HG03378 (cell line): ENCODE measurements around the gene YPEL3.

Experiments
- ATAC-seq: cut with Tn5 transposase; IDR thresholded peaks from one replicate; pipeline ENCODE4 v1.9.1; 2021; ENCODE audit warnings: mild to moderate bottlenecking, moderate library complexity; ENCODE audit not compliant: unreplicated experiment

YPEL3 gene

GRCh38 chr16:30070490-30070889 is 25.5 kb downstream of the YPEL3 start:
- ATAC-seq: no peak

- no peak for ATAC-seq
Measured at GRCh38 chr16:30069611-30070462, 26.2 kb downstream of the YPEL3 start.

GRCh38 chr16:30068750-30069610 is 27.0 kb downstream of the YPEL3 start:
- no peak for ATAC-seq

- no peak for ATAC-seq
Measured at GRCh38 chr16:30068333-30068732, 27.7 kb downstream of the YPEL3 start.

GRCh38 chr16:30067584-30067916 is 28.5 kb downstream of the YPEL3 start:
- no peak for ATAC-seq

- ATAC-seq: no peak
Measured at GRCh38 chr16:30066761-30067583, 29.0 kb downstream of the YPEL3 start.

GRCh38 chr16:30065943-30066760 is 29.9 kb downstream of the YPEL3 start:
- no peak for ATAC-seq

GRCh38 chr16:30065102-30065942 is 30.7 kb downstream of the YPEL3 start, which contains the start of gene ALDOA:
ALDOA (plus strand) TSS chr16:30065760; CDS start chr16:30066898, 1,138 bp downstream.
- ATAC-seq: peak; percentile 64

GRCh38 chr16:30064729-30065101 is 31.3 kb downstream of the YPEL3 start:
- no peak for ATAC-seq

- ATAC-seq: peak; percentile 28
Measured at GRCh38 chr16:30063893-30064728, 31.9 kb downstream of the YPEL3 start.

GRCh38 chr16:30063278-30063892 is 32.6 kb downstream of the YPEL3 start:
- ATAC-seq: no peak

GRCh38 chr16:30060836-30061554 is 35.0 kb downstream of the YPEL3 start:
- no peak for ATAC-seq

GRCh38 chr16:30060346-30060745 is 35.7 kb downstream of the YPEL3 start:
- ATAC-seq: no peak

GRCh38 chr16:30054959-30055553 is 41.0 kb downstream of the YPEL3 start:
- ATAC-seq: no peak

GRCh38 chr16:30054451-30054850 is 41.6 kb downstream of the YPEL3 start:
- ATAC-seq: no peak

- no peak for ATAC-seq
Measured at GRCh38 chr16:30053376-30054015, 42.5 kb downstream of the YPEL3 start.
